T1000 (cell line): ENCODE results near the gene SLC13A3.

Source experiments
- DNase-seq: peaks from one replicate; lab custom pipeline; 2025; ENCODE audit warnings: mixed read lengths; lab: John Stamatoyannopoulos, UW

SLC13A3 gene

GRCh38 chr20:46652699-46653098 is 1.4 kb upstream of the SLC13A3 start:
- DNase-seq: no peak

DNA sequence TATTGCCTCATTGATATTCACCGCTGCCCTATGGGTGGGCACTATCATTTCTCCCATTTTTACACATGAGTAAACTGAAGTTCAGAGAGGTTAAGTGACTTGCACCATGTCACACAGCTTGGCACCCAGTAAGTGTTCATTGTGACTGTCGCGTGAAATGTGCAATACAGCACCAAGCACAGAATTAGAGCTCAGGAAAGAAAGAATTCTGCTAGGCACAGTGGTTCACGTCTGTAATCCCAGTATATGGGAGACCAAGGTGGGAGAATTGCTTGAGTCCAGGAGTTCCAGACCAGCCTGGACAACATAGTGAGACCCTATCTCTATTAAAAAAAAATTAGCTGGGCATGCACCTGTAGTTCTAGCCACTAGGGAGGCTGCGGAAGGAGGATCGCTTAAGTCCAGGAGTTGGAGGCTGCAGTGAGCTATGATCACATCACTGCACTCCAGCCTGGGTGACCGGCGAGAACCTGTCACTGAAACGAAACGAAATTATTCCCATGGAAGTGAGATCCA is 626 bp downstream of the SLC13A3 start:
- DNase-seq: no peak

DNA sequence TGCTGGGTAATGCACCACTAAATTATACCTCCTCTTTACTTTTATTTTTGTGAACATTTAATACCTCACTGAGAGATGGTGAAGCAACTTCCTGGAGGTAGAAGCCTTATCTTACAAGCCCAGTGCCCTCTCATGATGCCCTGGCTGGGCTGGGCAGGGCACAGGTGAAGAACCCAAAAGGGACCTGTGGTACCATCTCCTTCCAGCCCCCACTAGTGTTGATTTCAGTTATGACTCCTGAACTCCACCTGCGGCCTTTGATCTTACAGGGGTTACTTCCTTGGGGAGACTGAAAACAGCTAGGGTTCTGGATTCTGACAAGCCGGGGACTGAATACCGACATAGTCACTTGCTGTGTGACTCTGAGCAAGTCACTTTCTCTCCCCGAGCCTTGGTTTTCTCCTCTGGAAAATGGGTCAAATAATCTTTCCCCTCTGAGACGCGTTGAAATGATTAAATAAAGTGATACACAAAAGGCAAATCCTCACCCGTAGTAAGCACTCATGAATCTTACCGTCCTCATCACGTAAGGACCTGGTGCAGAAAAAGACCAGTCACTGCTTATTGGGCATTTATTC is 1.2 kb downstream of the SLC13A3 start:
- no peak for DNase-seq

GRCh38 chr20:46649650-46649949 is 1.7 kb downstream of the SLC13A3 start:
- DNase-seq: no peak

- no peak for DNase-seq
Observed at GRCh38 chr20:46648903-46649649, 2.2 kb downstream of the SLC13A3 start.

DNA sequence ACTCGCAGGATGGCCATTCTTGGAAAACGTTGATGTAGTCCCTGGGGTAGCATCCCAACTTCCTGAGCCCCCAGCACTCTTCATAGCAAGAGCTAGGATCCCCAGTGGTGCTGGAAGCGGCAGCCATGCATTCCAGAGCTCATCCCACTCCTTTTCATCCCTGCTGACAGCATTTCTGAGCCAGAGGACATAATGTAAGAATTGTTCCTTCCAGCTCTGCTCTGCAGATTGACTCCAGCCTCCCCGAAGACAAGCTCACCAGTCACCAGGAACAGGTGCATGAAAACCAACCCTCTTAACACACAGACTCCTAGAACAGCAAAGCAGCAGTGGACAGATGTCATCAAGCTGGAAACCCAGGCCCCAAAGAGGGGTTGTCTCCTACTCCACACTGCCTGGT is 3.8 kb downstream of the SLC13A3 start:
- no peak for DNase-seq

DNA sequence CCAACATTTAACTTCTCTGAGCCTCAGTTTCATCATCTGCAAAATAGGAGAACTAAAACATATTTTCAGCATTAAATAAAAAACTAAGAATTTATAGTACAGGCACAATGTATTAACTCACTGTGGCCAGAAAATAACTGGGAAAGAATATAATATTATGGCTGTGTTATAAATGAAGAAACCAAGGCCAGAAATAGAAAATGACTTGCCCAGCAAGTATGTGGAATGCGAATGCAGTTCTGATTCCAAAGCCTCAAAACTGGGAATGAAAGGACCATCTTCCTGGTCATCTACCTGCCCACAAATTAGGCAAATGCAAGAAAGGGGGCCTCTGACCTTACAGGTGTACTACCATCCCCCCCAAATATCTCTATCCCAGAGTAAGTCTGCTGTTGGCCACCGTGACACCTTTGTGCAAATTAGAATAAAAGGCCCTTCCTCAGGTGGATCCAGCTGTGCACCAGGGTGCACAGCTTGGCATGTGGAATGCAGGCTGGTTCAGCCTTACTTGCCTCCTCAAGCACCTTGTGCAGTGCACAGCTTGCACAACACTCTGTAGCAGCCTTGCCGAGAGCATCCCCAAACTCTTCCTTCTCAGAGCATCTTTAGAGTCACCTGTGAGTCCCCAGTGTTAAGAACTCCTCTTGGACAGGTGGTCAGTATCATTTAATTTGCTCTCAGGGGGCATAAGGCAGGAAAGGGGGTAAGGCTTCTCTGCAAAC is 4.4 kb downstream of the SLC13A3 start:
- no peak for DNase-seq

DNA sequence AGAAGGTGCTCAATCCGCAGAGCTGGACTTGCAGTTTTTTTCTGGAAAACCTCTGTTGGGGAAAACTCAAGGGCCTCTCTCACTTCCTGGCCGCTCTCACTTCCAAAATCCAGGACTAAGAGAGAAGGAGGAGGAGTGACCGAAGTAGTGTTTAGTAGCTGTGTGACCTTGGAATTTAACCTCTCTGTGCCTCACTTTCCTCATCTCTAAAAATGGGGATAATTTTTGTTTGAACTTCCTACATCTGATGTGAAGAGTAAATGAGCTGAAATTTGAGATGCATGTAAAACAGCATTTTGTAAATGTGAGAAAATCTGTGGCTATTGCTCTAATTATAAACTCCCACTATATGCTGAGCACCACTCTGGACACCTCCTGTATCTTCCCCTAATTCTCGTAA is 5.1 kb downstream of the SLC13A3 start:
- no peak for DNase-seq

DNA sequence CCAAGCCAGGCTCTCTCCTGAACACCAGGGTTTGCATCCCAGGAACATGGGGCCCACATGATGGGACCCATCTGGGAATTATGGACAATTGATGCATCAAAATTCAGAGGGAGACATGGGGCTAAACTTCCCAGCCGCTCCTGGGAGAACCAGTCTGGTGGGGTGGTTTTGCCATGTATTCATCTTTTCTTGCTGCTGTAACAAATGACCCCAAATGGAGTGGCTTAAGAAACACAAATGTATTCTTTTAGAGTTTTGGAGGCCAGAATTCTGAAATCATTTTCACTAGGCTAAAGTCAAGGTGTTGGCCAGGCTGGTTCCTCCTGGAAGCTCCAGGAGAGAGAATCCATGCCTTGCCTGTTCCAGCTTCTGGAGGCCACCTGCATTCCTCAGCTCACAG is 6.5 kb downstream of the SLC13A3 start:
- DNase-seq: no peak

GRCh38 chr20:46644160-46644559 is 7.1 kb downstream of the SLC13A3 start:
- no peak for DNase-seq

DNA sequence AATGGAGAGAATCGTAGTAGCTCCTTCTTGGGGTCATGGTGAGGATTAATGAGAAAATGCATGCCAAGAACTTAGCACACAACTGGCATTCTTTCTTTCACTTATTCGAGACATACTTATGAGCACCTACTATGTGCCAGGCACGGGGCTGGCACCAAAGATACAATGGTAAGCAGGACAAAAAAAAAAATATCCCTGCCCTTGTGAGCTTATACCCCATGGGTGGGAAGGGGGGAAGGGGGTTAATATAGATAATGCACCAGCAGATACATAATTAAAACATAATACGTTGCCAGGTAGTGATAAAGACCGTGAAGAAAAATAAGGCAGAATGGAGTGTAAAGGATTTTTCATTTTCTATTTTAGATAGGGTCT is 8.3 kb downstream of the SLC13A3 start:
- DNase-seq: no peak

DNA sequence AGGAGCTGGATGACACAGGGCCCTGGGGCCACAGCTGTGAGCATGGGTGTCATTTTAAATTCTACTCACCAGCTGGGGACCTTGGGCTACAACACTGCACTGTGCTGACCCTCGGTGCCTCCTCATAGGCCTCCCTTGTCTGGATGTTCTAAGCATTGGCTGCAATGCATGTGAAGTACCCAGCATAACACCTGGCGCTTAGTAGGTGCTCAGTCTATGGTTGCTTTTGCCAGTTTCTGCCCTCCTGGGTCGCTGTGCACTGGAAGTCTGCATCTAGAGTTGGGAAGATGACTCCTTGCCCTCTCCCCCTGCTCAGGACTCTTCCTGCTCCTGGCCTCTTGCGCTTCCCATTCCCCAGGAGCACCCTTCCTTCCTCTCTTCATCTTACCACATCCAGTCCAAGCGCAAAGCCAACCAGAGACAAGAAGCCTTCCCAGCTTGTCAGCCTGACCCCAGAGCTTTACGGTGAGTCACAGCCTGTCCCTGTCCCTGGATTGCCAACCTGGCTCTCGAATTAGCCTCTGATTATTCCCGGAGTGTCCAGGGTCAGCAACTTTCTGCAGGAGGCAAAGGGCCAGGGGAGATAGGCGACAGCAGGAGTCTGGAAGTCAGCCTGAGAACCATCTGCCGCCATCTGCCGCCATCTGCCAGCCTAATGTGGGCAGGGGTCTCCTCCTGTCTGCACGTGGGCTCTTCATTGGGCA is 8.8 kb downstream of the SLC13A3 start:
- no peak for DNase-seq

DNA sequence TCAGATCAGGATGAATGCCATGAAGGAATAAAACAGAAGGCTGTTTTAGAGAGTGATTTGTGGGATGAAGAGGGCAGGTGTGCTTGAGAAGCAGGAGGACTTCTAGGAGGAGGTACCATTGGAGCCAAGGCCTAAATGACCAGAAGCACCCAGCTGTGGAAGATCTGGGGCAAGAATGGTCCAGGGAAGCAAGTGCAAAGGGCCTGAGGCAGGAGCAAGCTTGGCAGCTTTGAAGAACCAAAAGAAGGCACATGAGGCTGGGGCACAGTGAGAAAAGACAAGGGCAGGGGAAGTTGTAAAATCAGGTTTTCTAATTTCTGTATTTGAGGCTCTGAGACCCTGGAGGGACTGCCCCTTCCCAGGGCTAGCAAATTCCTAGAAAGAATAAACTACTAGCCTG is 9.8 kb downstream of the SLC13A3 start:
- DNase-seq: no peak

DNA sequence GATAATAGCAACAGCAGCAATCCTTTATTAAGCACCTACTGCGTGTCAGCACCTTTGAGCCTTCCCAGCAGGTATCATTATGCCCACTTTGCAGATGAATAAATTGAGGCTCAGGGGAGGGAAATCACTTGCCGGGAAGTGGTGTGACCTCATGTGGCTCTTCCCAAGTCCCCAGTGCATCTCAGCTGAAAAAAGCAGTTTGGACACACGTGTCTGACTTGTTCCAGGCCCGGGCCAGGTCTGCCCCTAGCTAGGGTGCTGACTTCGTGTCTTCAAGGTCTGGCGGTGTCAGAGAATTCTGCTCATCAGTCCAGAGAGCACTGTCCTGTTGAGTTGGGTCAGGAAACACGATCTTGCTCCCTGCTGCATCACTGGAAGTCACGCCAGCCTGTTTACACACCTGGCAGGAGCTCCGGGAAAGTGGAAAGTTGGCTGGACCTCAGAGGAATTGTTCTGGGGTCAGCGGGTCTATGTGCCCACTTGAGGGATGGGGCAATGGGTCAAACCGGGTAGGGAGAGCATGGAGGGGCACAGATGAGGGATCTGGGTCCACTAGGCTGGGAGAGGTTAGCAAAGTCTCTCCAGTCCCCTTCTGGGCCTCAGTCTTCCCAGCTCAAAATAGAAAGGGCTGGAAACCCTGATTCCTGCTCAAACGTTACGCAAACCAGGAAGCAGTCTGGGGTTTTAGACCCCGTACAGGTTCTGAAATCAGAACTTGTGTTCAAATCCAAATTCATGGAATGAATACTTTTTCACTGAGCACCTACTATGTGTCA is 10.5 kb downstream of the SLC13A3 start:
- DNase-seq: no peak

GRCh38 chr20:46640044-46640443 is 11.2 kb downstream of the SLC13A3 start:
- no peak for DNase-seq

GRCh38 chr20:46639587-46639986 is 11.7 kb downstream of the SLC13A3 start:
- DNase-seq: no peak

DNA sequence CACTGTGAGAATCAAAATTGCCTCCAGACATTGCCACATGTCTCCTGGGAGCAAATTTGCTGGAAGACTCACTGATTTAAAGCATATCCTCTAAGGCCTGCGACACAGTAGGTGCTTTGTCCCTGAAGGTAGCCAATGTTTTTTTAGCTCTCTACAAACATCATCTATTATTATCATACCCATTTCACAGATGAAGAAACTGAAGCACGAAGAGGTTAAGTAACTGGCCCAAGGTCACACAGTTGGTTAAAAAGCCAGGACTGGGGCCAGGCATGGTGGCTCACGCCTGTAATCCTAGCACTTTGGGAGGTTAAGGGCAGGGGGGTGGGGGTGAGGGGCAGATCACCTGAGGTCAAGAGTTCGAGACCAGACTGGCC is 12.4 kb downstream of the SLC13A3 start:
- DNase-seq: no peak

- DNase-seq: no peak
Observed at GRCh38 chr20:46638134-46638897, 12.9 kb downstream of the SLC13A3 start.

DNA sequence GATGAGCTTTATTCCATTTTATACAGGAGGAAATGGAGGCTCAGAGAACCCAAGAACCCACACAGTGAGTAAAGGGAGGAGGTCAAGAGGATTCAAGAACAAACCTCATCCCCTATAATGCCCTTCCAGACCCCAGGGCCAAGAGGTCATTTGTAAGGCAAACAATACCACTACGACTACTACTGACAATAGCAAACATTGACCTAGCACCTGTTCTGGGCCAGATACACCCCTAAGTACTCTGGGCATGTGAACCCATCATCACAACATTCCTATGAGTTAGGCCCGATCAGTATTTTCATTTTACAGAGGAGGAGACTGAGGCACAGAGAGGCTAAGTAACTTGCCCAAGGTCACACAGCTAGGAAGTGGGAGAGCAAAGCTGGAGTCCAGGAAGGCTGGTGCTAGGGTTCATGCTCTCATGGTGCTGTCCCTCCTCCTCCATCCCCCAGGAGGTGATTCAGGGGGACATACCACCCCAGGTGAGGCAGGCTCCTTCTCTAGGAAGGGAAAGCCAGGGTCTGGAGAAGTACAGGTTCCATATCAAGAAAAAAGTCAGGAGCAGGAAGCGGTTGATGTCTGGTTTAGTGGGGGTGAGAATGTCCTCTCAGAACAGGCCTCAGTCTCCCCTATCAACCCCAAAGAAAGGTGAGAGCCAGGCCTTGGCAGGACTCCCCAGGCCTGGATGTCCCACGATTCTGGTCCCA is 13.7 kb downstream of the SLC13A3 start:
- no peak for DNase-seq

DNA sequence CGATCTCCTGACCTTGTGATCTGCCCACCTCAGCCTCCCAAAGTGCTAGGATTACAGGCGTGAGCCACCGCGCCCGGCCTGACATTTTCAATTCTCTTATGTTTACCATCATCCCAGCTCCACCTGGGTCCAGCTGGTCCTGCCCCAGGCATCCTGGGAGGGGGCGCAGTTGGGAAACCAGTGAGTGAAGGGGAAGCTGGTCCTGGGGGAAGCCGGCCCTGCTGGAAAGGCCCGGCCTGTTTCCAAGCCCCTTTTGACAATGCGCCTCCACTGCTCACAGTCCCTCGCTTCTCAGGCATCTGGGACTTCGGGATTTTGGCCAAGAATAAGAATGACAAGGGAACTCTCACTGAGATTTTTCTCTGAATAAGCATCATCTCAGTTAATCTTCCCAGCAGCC is 14.2 kb downstream of the SLC13A3 start:
- no peak for DNase-seq

- DNase-seq: no peak
Observed at GRCh38 chr20:46636514-46636913, 14.7 kb downstream of the SLC13A3 start.
